Adrenal gland (tissue), 5 donors: Measurements from ENCODE around the gene ATCAY.

ENCODE experiments used
- CTCF ChIP-seq, 6 experiments: fragments of 450-650 bp in 4 of 6; fragments of 200-600 bp in 2 of 6; sonication (generic) in 1 of 6; IDR thresholded peaks; 1 replicate in 5 of 6; 2 replicates in 1 of 6; pipeline versions ENCODE4 v1.5.1 to v1.8.0; 2016 to 2021; ENCODE audit warnings: antibody characterized with exemption in 6 of 6, mild to moderate bottlenecking in 2 of 6, moderate library complexity in 1 of 6
- POLR2A ChIP-seq, 2 donors: fragments of 450-650 bp; IDR thresholded peaks; one replicate each; pipeline ENCODE4 v1.6.1; 2017; ENCODE audit warnings: antibody characterized with exemption in 2 of 2, mild to moderate bottlenecking in 2 of 2, moderate library complexity in 1 of 2
- donor health status: DM: no; HTN: no; CAD: no.

GRCh38 chr19:3867971-3868769, 12.3 kb upstream of the ATCAY start:
- TF ChIP-seq CTCF (IDR thresholded peaks at IDR 0.05) (no peak), POLR2A (IDR thresholded peaks at IDR 0.05) (no peak)
